GM10266 (cell line): ENCODE data around the gene ACOT13.
"Not testable (repeated sequence)": the region's sequence is repeated elsewhere in the genome, so short reads cannot be mapped to it uniquely, and the experiment has no call there.

Source experiments
- DNase-seq: peaks from one replicate; pipeline ENCODE4 v3.0.0; 2012; ENCODE audit errors: extremely low spot score
- TF ChIP-seq, protein P1 (sequence below): IDR thresholded peaks from 2 replicates; pipeline ENCODE4 v1.5.1; 2012; ENCODE audit warnings: mild to moderate bottlenecking, low read depth; ENCODE audit not compliant: control insufficient read depth, insufficient read depth; ENCODE audit errors: missing control alignments

The ACOT13 gene

DNA sequence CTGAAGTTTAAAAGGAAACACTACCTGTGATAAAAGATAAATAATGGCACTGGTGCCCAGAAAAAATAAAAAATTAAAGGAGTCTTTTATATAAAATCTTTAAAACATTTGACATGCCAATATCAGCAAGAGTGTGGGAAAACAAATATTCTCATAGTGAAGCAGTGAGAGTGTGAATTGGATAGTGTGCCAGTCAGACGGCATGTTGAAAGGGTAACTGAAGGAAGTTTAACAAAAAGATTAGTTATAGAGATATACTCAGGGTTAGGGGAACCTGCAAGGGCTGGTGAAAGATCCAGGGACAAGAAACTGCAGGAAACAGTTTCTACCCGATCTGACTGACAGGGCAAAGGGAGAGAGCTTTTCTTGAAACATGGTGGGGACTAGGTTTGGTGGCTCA, 85.6 kb downstream of the ACOT13 start:
- TF ChIP-seq, protein P1, sequence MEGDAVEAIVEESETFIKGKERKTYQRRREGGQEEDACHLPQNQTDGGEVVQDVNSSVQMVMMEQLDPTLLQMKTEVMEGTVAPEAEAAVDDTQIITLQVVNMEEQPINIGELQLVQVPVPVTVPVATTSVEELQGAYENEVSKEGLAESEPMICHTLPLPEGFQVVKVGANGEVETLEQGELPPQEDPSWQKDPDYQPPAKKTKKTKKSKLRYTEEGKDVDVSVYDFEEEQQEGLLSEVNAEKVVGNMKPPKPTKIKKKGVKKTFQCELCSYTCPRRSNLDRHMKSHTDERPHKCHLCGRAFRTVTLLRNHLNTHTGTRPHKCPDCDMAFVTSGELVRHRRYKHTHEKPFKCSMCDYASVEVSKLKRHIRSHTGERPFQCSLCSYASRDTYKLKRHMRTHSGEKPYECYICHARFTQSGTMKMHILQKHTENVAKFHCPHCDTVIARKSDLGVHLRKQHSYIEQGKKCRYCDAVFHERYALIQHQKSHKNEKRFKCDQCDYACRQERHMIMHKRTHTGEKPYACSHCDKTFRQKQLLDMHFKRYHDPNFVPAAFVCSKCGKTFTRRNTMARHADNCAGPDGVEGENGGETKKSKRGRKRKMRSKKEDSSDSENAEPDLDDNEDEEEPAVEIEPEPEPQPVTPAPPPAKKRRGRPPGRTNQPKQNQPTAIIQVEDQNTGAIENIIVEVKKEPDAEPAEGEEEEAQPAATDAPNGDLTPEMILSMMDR = no peak
- DNase-seq = no peak

DNA sequence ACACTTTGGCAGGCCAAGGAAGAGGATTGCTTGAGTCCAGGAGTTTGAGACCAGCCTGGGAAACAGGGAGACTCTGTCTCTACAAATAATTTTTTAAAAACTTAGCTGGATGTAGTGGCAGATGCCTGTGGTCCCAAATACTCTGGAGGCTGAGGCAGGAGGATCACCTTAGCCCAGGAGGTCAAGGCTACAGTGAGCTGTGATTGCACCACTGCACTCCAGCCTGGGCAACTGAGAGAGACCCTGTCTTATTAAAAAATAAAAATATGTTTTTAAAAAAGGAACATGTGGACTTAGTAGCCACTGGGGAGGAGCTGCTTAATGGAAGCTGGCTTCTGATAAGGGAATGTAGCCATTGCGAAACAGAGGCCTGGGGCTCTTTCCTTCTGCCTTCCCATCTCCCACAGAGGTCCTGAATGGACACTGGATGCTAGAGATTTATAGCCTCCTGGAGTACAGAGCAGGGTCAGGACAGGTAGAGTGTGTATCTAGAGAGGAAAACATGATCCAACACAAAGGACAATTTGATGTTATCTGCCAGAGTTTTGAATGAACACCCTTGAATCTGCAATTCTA, 86.1 kb downstream of the ACOT13 start:
- TF ChIP-seq, protein P1 = no peak
- DNase-seq = no peak

DNA sequence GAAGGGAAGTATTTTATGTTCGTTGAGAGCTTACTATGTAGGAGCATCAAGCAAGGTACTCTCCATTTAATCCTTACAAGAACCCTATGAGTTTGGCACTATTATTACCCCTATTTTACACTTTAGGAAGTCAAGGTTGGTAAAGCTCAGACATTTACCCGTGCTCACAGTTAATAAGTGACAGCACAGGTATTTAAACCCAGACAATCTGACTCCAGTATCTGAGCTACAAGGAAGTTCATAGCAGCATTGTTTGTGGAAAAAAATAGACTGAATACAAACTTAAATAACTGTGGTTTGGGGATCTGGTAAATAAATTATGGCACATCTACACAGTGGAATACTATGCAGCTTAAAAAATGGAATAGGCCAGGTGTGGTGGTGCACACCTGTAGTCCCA, 86.7 kb downstream of the ACOT13 start:
- TF ChIP-seq, protein P1 = no peak
- DNase-seq = no peak

DNA sequence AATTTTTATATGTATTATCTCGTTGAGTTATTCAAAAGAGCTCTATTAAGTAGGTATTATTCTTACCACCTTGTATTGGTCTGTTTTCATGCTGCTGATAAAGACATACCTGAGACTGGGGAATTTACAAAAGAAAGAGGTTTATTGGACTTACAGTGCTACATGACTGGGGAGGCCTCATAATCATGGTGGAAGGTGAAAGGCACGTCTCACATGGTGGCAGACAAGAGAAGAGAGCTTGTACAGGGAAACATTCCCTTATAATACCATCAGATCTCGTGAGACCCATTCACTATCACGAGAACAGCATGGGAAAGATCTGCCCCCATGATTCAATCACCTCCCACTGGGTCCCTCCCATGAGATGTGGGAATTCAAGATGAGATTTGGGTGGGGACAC, 87.5 kb downstream of the ACOT13 start:
- DNase-seq = not testable (repeated sequence)
